GM19193 (cell line): ENCODE data around the gene MORC3.
A peak's percentile ranks its signal among the peaks of the same experiment; 100 is the strongest.

Experiments
- POLR2A ChIP-seq: IDR thresholded peaks from 4 replicates; pipeline ENCODE4 v1.6.1; 2011; ENCODE audit not compliant: insufficient read depth, insufficient read length; ENCODE audit errors: extremely low read depth

MORC3 gene

GRCh38 chr21:36411301-36411700, 91.3 kb downstream of the MORC3 start:
- no peak for TF ChIP-seq POLR2A

GRCh38 chr21:36412916-36413315, 92.9 kb downstream of the MORC3 start:
- no peak for TF ChIP-seq POLR2A

- no peak for TF ChIP-seq POLR2A
Measured at GRCh38 chr21:36415375-36415774, 95.4 kb downstream of the MORC3 start.

- no peak for TF ChIP-seq POLR2A
Measured at GRCh38 chr21:36419241-36419640, 99.2 kb downstream of the MORC3 start.

GRCh38 chr21:36419996-36420395, 100.0 kb downstream of the MORC3 start:
- TF ChIP-seq POLR2A = peak; percentile 6

GRCh38 chr21:36420571-36421339, 100.8 kb downstream of the MORC3 start:
- TF ChIP-seq POLR2A = no peak

- TF ChIP-seq POLR2A = no peak
Measured at GRCh38 chr21:36422279-36423098, 102.5 kb downstream of the MORC3 start.

- TF ChIP-seq POLR2A = no peak
Measured at GRCh38 chr21:36423771-36424433, 103.9 kb downstream of the MORC3 start.

- TF ChIP-seq POLR2A = no peak
Measured at GRCh38 chr21:36424592-36424991, 104.6 kb downstream of the MORC3 start.

GRCh38 chr21:36425286-36425685, 105.3 kb downstream of the MORC3 start:
- no peak for TF ChIP-seq POLR2A
